H9 (cell line): Measurements from ENCODE around the gene ZNF606. TPM values are rescaled to one million over a fixed set of nuclear protein-coding genes. Genes with fewer than 3 reads are reported as not detected.
A peak's percentile ranks its signal among the peaks of the same experiment; 100 is the strongest.

Experiments
- DNase-seq: peaks from one replicate; pipeline ENCODE4 v3.0.0-alpha.2; 2017
- H2AFZ ChIP-seq: one replicate; pipeline ENCODE4 v1.6.1; 2013; ENCODE audit warnings: mild to moderate bottlenecking, low read length, control low read depth, moderate library complexity
- H2AK5ac ChIP-seq: 2 replicates; pipeline ENCODE4 v1.6.1; 2013; ENCODE audit warnings: low read length, control low read depth, mixed read lengths; ENCODE audit not compliant: insufficient read length
- H2BK120ac ChIP-seq: one replicate; pipeline ENCODE4 v1.6.1; 2013; ENCODE audit warnings: low read depth, mild to moderate bottlenecking, low read length, control low read depth, inconsistent platforms; ENCODE audit not compliant: poor library complexity, severe bottlenecking
- H2BK12ac ChIP-seq: 2 replicates; pipeline ENCODE4 v1.6.1; 2013; ENCODE audit warnings: low read length, control low read depth, mixed read lengths, low read depth; ENCODE audit not compliant: insufficient read length
- H2BK15ac ChIP-seq: 2 replicates; pipeline ENCODE4 v1.6.1; 2013; ENCODE audit warnings: low read depth, low read length, control low read depth
- H2BK20ac ChIP-seq: one replicate; pipeline ENCODE4 v1.6.1; 2013; ENCODE audit warnings: low read depth, mild to moderate bottlenecking, low read length, control low read depth, inconsistent platforms; ENCODE audit not compliant: poor library complexity, severe bottlenecking
- H2BK5ac ChIP-seq: 2 replicates; pipeline ENCODE4 v1.6.1; 2013; ENCODE audit warnings: low read length, control low read depth, mixed read lengths; ENCODE audit not compliant: insufficient read length
- H3K14ac ChIP-seq: 2 replicates; pipeline ENCODE4 v1.6.1; 2013; ENCODE audit warnings: low read length, control low read depth; ENCODE audit not compliant: insufficient read depth
- H3K18ac ChIP-seq: 2 replicates; pipeline ENCODE4 v1.6.1; 2013; ENCODE audit warnings: low read depth, mild to moderate bottlenecking, mixed read lengths, low read length, control low read depth; ENCODE audit not compliant: insufficient read length
- H3K23ac ChIP-seq: 2 replicates; pipeline ENCODE4 v1.6.1; 2013; ENCODE audit warnings: low read length, control low read depth, mixed read lengths, low read depth; ENCODE audit not compliant: insufficient read length
- H3K23me2 ChIP-seq: 2 replicates; pipeline ENCODE4 v1.6.1; 2013; ENCODE audit warnings: low read depth, mild to moderate bottlenecking, mixed read lengths, low read length, control low read depth; ENCODE audit not compliant: insufficient read length, poor library complexity, severe bottlenecking
- H3K27ac ChIP-seq: 2 replicates; pipeline ENCODE4 v1.5.1; 2013; ENCODE audit warnings: low read length, control low read depth, mixed read lengths, low read depth; ENCODE audit not compliant: insufficient read length
- H3K27me3 ChIP-seq: 2 replicates; pipeline ENCODE4 v1.6.1; 2013; ENCODE audit warnings: low read length, control low read depth, inconsistent platforms; ENCODE audit not compliant: insufficient read depth
- H3K4ac ChIP-seq: 2 replicates; pipeline ENCODE4 v1.6.1; 2013; ENCODE audit warnings: low read depth, mild to moderate bottlenecking, control low read depth, inconsistent platforms, low read length, moderate library complexity
- H3K4me1 ChIP-seq: 2 replicates; pipeline ENCODE4 v1.6.1; 2013; ENCODE audit warnings: low read length, control low read depth, inconsistent platforms; ENCODE audit not compliant: insufficient read depth
- H3K4me2 ChIP-seq: 2 replicates; pipeline ENCODE4 v1.6.1; 2013; ENCODE audit warnings: low read length, control low read depth, mixed read lengths; ENCODE audit not compliant: insufficient read length, insufficient read depth
- H3K56ac ChIP-seq: 2 replicates; pipeline ENCODE4 v1.6.1; 2013; ENCODE audit warnings: low read depth, mild to moderate bottlenecking, mixed read lengths, low read length, control low read depth; ENCODE audit not compliant: insufficient read length
- H3K79me1 ChIP-seq: 2 replicates; pipeline ENCODE4 v1.6.1; 2013; ENCODE audit warnings: low read depth, mild to moderate bottlenecking, moderate library complexity, low read length, control low read depth, inconsistent platforms; ENCODE audit not compliant: insufficient read depth, poor library complexity, severe bottlenecking
- H3K79me2 ChIP-seq: 2 replicates; pipeline ENCODE4 v1.6.1; 2013; ENCODE audit warnings: low read length, control low read depth, inconsistent platforms; ENCODE audit not compliant: insufficient read depth
- H3K9ac ChIP-seq: 2 replicates; pipeline ENCODE4 v1.6.1; 2013; ENCODE audit warnings: low read length, control low read depth, mixed read lengths; ENCODE audit not compliant: insufficient read length; ENCODE audit errors: extremely low read depth
- H3K9me3 ChIP-seq: one replicate; pipeline ENCODE4 v1.6.1; 2013; ENCODE audit warnings: low read depth, low read length, inconsistent platforms; ENCODE audit not compliant: control insufficient read depth
- H3T11ph ChIP-seq: one replicate; pipeline ENCODE4 v1.6.1; 2013; ENCODE audit warnings: mild to moderate bottlenecking, low read length, control low read depth, inconsistent platforms
- H4K20me1 ChIP-seq: one replicate; pipeline ENCODE4 v1.6.1; 2013; ENCODE audit not compliant: control insufficient read depth, insufficient read length, insufficient read depth
- H4K5ac ChIP-seq: 2 replicates; pipeline ENCODE4 v1.6.1; 2013; ENCODE audit warnings: low read depth, mild to moderate bottlenecking, mixed read lengths, low read length, control low read depth; ENCODE audit not compliant: insufficient read length
- H4K8ac ChIP-seq: replicated peaks from 2 replicates; pipeline ENCODE4 v1.6.1; 2013; ENCODE audit warnings: low read length, control low read depth, mixed read lengths, low read depth; ENCODE audit not compliant: insufficient read length
- H4K91ac ChIP-seq: 2 replicates; pipeline ENCODE4 v1.6.1; 2013; ENCODE audit warnings: low read depth, mild to moderate bottlenecking, moderate library complexity, mixed read lengths, low read length, control low read depth; ENCODE audit not compliant: insufficient read length
- H3K27ac Mint-ChIP-seq, 3 experiments: 2 replicates in 2 of 3; 3 replicates in 1 of 3; pipeline ENCODE4 v1.8.0; 2020 to 2021; ENCODE audit warnings: mixed read lengths in 3 of 3, mild to moderate bottlenecking in 1 of 3, moderate library complexity in 1 of 3
- H3K27me3 Mint-ChIP-seq: 2 replicates; pipeline ENCODE4 v1.8.0; 2021; ENCODE audit warnings: low read depth, mild to moderate bottlenecking, moderate library complexity, mixed read lengths
- H3K36me3 Mint-ChIP-seq, 3 experiments: 2 replicates in 2 of 3; 3 replicates in 1 of 3; pipeline ENCODE4 v1.8.0; 2020 to 2021; ENCODE audit warnings: low read depth in 3 of 3, mixed read lengths in 3 of 3; ENCODE audit not compliant: insufficient read depth in 1 of 3
- H3K4me1 Mint-ChIP-seq, 2 experiments: 2 replicates each; pipeline ENCODE4 v1.8.0; 2020; ENCODE audit warnings: mixed read lengths in 2 of 2
- H3K4me3 Mint-ChIP-seq, 2 experiments: 2 replicates in 1 of 2; 3 replicates in 1 of 2; pipeline ENCODE4 v1.8.0; 2020 to 2021; ENCODE audit warnings: mild to moderate bottlenecking in 2 of 2, mixed read lengths in 2 of 2, moderate library complexity in 1 of 2
- H3K9me3 Mint-ChIP-seq, 2 experiments: 2 replicates in 1 of 2; 3 replicates in 1 of 2; pipeline ENCODE4 v1.8.0; 2020; ENCODE audit warnings: mild to moderate bottlenecking in 2 of 2, mixed read lengths in 2 of 2, moderate library complexity in 1 of 2
- CTCF ChIP-seq: fragments of 200-600 bp; sonication (generic); conservative IDR thresholded peaks from 3 replicates; pipeline ENCODE4 v1.8.0; 2021; ENCODE audit warnings: antibody characterized with exemption, mild to moderate bottlenecking
- WGBS: extraction: QIAGEN DNeasy Blood & Tissue Kit; methylation state at CpG from one replicate; pipeline ENCODE4 v1.1.7; 2013; ENCODE audit warnings: missing lambda C conversion rate, low lambda C conversion rate, mixed read lengths; ENCODE audit not compliant: insufficient read length; ENCODE audit errors: extremely low coverage; 5-methylcytosine and 5-hydroxymethylcytosine counted together
- total RNA-seq: library from RNA; stranded (reverse); gene quantifications from 2 replicates; pipeline ENCODE4 v1.2.1, GENCODE V29; 2021

Gene ZNF606
- total RNA-seq, 1 experiment from 2014 or later = 13.4 TPM

- no peak overlapping the region for H3K23ac ChIP-seq
- no peak overlapping the region for H3K18ac ChIP-seq
- no peak overlapping the region for H3T11ph ChIP-seq
- H2AK5ac ChIP-seq = no peak overlapping the region
- H3K36me3 Mint-ChIP-seq = peaks cover 7 to 13% (median 11%) of the 10 kb centered on the region in 3 experiments
- H4K8ac ChIP-seq = no peak overlapping the region
- no peak overlapping the region for H3K56ac ChIP-seq
- no peak overlapping the region for H2BK20ac ChIP-seq
- H2BK120ac ChIP-seq = no peak overlapping the region
- no peaks in the 10 kb centered on the region for H4K20me1 ChIP-seq
- H3K4ac ChIP-seq = no peak overlapping the region
- H2AFZ ChIP-seq = no peak overlapping the region
- peaks cover 13% of the 10 kb centered on the region for H3K27me3 Mint-ChIP-seq
- H3K27ac ChIP-seq = no peak overlapping the region
- no peak overlapping the region for H3K14ac ChIP-seq
- H3K9ac ChIP-seq = no peak overlapping the region
- H3K79me2 ChIP-seq = no peaks in the 10 kb centered on the region
- H3K4me1 ChIP-seq = no peaks in the 10 kb centered on the region
- H4K91ac ChIP-seq = no peak overlapping the region
- DNase-seq = no peak
- no peak overlapping the region for H2BK15ac ChIP-seq
- H3K9me3 Mint-ChIP-seq = peaks cover 71 to 74% of the 10 kb centered on the region in 2 experiments
- no peak for TF ChIP-seq CTCF
- H3K9me3 ChIP-seq = no peaks in the 10 kb centered on the region
- no peaks in the 10 kb centered on the region for H3K4me1 Mint-ChIP-seq
- no peak overlapping the region for H2BK5ac ChIP-seq
- no peak overlapping the region for H2BK12ac ChIP-seq
- no peaks in the 10 kb centered on the region for H3K27me3 ChIP-seq
- no peak overlapping the region for H4K5ac ChIP-seq
- no peak overlapping the region for H3K4me2 ChIP-seq
- H3K4me3 Mint-ChIP-seq = no peak overlapping the region
- no CpG with 5 or more reads among the region's 4 CpGs for WGBS
- H3K79me1 ChIP-seq = no peaks in the 10 kb centered on the region
- no peaks in the 10 kb centered on the region for H3K23me2 ChIP-seq
- peak overlapping the region in 1 of 3 experiments; percentile 55; a peak in 1 of 7 replicates for H3K27ac Mint-ChIP-seq
Measured at GRCh38 chr19:58022283-58022660, 19.7 kb upstream of the ZNF606 start.
